ENCODE measurements around the gene PUS7L. TPM values are rescaled to one million over a fixed set of nuclear protein-coding genes. Genes with fewer than 3 reads are reported as not detected.

PUS7L gene
- total RNA-seq, 1 experiment from 2014 or later: 12.2 TPM

- DNase-seq (ENCODE audit: low read depth): no peak
Measured at GRCh38 chr12:43675048-43675904, 83.3 kb downstream of the PUS7L start.

- DNase-seq (ENCODE audit: low read depth): no peak
Measured at GRCh38 chr12:43669373-43669772, 89.2 kb downstream of the PUS7L start.

Other genes with a start within 250 kb of the PUS7L start
- 0.03 TPM in 1 of 2 replicates, not detected in the other for gene ADAMTS20, start 206.6 kb downstream of the PUS7L start, total RNA-seq (2014; rRNA removed; shearing (Covaris generic))
- 3.8 and 4.9 TPM in 2 replicates for gene IRAK4, start 161 bp upstream of the PUS7L start, total RNA-seq (2014; rRNA removed; shearing (Covaris generic))
- 180 and 197 TPM in 2 replicates for gene TWF1, start 47.5 kb upstream of the PUS7L start, total RNA-seq (2014; rRNA removed; shearing (Covaris generic))
- 5.3 and 12.7 TPM in 2 replicates for gene TMEM117, start 77.3 kb upstream of the PUS7L start, total RNA-seq (2014; rRNA removed; shearing (Covaris generic))